Gastroesophageal sphincter (tissue), 4 donors: ENCODE data around the gene PKD2L1. TPM values are rescaled to one million over a fixed set of nuclear protein-coding genes. Genes with fewer than 3 reads are reported as not detected.

ENCODE experiments used
- ATAC-seq: fragments of 150-250 bp; one replicate; pipeline ENCODE4 v1.9.1; 2016; ENCODE audit warnings: mild to moderate bottlenecking, moderate library complexity
- H3K27ac ChIP-seq, 4 donors: fragments of 200-600 bp; sonication (generic) in 3 of 4; 1 replicate in 3 of 4; 2 replicates in 1 of 4; pipeline ENCODE4 v1.5.1; 2016 to 2019
- H3K27me3 ChIP-seq: fragments of 200-600 bp; sonication (generic); one replicate; pipeline ENCODE4 v1.5.1; 2019
- H3K36me3 ChIP-seq, 2 donors: fragments of 200-600 bp; sonication (generic); one replicate each; pipeline ENCODE4 v1.5.1; 2019; ENCODE audit warnings: control low read depth in 1 of 2
- H3K4me1 ChIP-seq, 3 donors: fragments of 200-600 bp; sonication (generic); 1 replicate in 2 of 3; 2 replicates in 1 of 3; pipeline ENCODE4 v1.5.1; 2016 to 2019; ENCODE audit warnings: control low read depth in 2 of 3
- H3K4me3 ChIP-seq, 2 donors: fragments of 200-600 bp; sonication (generic); one replicate each; pipeline ENCODE4 v1.5.1; 2019; ENCODE audit warnings: mild to moderate bottlenecking in 1 of 2, moderate library complexity in 1 of 2
- H3K9me3 ChIP-seq, 3 donors: fragments of 200-600 bp; sonication (generic); one replicate each; pipeline ENCODE4 v1.5.1; 2017 to 2019; ENCODE audit warnings: control low read depth in 2 of 3
- CTCF ChIP-seq, 4 experiments: fragments of 200-600 bp in 2 of 4; fragments of 450-650 bp in 2 of 4; sonication (generic) in 1 of 4; IDR thresholded peaks; one replicate each; pipeline ENCODE4 v1.5.1; 2017 to 2019; ENCODE audit warnings: antibody characterized with exemption in 4 of 4, mild to moderate bottlenecking in 2 of 4, moderate library complexity in 2 of 4
- EP300 ChIP-seq: sonication (generic); formaldehyde crosslinking; IDR thresholded peaks from one replicate; pipeline ENCODE4 v1.6.1; 2017; ENCODE audit warnings: antibody characterized with exemption, mild to moderate bottlenecking
- POLR2A ChIP-seq, 2 donors: fragments of 450-650 bp; IDR thresholded peaks; one replicate each; pipeline ENCODE4 v1.6.1; 2017; ENCODE audit warnings: antibody characterized with exemption in 2 of 2, mild to moderate bottlenecking in 2 of 2, moderate library complexity in 1 of 2
- POLR2AphosphoS5 ChIP-seq: sonication (generic); formaldehyde crosslinking; IDR thresholded peaks from one replicate; pipeline ENCODE4 v1.6.1; 2017; ENCODE audit warnings: antibody characterized with exemption
- WGBS, 2 donors: methylation state at CpG; one replicate each; pipeline ENCODE4 v1.1.5; 2018; ENCODE audit warnings: low coverage in 1 of 2; 5-methylcytosine and 5-hydroxymethylcytosine counted together
- small RNA-seq, 4 donors: library from RNA; depleted of rRNA; stranded (forward); fragments of <200 nt; gene quantifications; one replicate each; pipeline ENCODE3, GENCODE V24; 2016
- total RNA-seq, 4 donors: library from RNA; depleted of rRNA; stranded (reverse); fragments of >200 nt; gene quantifications; one replicate each; pipeline ENCODE4 v1.1.0, GENCODE V29; 2016

Gene PKD2L1
- total RNA-seq, 4 donors from 2014 or later, result not detected

- Histone ChIP-seq H3K4me1 (no peaks in the 10 kb centered on the region), H3K36me3 (peaks cover 8 to 100% of the 10 kb centered on the region in 2 donors), H3K27ac (no peak overlapping the region), H3K9me3 (no peaks in the 10 kb centered on the region), H3K4me3 (no peak overlapping the region), H3K27me3 (no peaks in the 10 kb centered on the region)
- 91% methylated on average over 7 of the region's 7 CpGs; no CpG with 5 or more reads in 1 of the 2 donors for WGBS, 2 donors
- TF ChIP-seq CTCF (IDR thresholded peaks at IDR 0.05) (no peak), POLR2AphosphoS5 (no peak), POLR2A (IDR thresholded peaks at IDR 0.05) (no peak), EP300 (no peak)
- no peak for ATAC-seq
These were observed 81.2 kb downstream of the PKD2L1 start for GRCh38 chr10:100248820-100249219.

DNA sequence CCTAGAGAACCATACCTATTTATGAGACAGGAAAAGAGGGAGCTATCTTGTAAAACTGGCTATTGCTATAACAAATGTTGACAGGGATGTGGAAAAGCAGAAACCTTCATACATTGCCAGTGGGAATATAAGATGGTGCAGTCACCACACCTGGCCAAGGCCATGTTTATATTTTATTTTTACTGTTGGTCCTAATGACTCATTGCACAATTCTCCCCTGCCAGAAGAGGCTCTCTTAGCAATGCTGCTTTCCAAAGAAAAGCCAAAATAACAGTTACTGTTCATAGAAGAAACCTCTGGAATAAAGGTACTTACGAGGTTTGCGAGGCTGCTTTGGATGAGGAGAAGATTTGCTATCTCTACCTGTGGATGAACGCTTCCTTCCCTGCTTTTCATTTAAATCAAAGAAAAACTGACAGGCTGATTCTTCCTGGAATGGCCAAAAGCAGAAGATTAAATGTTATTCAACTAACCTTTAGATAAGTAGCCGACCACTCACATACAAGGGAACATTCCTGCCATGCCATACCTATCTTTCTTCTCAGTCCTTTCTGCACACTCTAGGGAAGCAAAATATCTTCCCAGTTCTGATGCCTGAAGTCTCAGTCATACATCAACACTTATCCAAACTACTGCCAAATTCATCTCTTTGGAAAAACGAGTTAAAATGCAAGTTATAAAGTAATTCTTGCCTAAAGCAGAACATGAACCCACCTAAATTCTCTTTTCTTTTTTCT, 84.4 kb downstream of the PKD2L1 start:
- no peak for ATAC-seq
- Histone ChIP-seq H3K4me1 (no peaks in the 10 kb centered on the region), H3K9me3 (no peaks in the 10 kb centered on the region), H3K36me3 (peaks cover 8 to 100% of the 10 kb centered on the region in 2 donors), H3K27ac (no peak overlapping the region), H3K27me3 (no peaks in the 10 kb centered on the region), H3K4me3 (no peak overlapping the region)
- WGBS, 2 donors, result 77 to 88% methylated on average over 5 of the region's 5 CpGs
- TF ChIP-seq POLR2A (IDR thresholded peaks at IDR 0.05), result no peak
- no peak for TF ChIP-seq CTCF (IDR thresholded peaks at IDR 0.05)
- TF ChIP-seq EP300, result no peak
- TF ChIP-seq POLR2AphosphoS5, result no peak

GRCh38 chr10:100239851-100240250, 90.2 kb downstream of the PKD2L1 start:
- Histone ChIP-seq H3K36me3 (peaks cover 8 to 100% of the 10 kb centered on the region in 2 donors), H3K27me3 (no peaks in the 10 kb centered on the region), H3K9me3 (no peaks in the 10 kb centered on the region), H3K4me1 (no peaks in the 10 kb centered on the region), H3K27ac (no peak overlapping the region), H3K4me3 (no peak overlapping the region)
- TF ChIP-seq POLR2AphosphoS5, result no peak
- TF ChIP-seq POLR2A (IDR thresholded peaks at IDR 0.05), result no peak
- no peak for TF ChIP-seq EP300
- TF ChIP-seq CTCF (IDR thresholded peaks at IDR 0.05), result no peak
- no peak for ATAC-seq
- 76 to 88% methylated on average over 3 of the region's 3 CpGs for WGBS, 2 donors

DNA sequence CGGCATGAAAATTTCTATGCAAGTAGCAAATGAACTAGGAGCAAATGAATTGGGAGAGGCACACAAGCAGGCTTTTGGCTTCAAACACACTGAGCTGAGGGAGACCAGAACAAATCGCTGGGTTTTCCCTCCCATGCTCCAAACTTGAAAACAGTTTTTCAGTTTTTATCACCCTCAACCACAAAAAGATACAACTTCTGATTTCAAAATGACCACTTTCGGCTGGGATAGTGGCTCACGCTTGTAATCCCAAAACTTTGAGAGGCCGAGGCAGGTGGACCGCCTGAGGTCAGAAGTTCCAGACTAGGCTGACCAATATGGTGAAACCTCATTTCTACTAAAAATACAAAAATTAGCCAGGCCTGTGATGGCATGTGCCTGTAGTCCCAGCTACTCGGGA, 91.6 kb downstream of the PKD2L1 start:
- Histone ChIP-seq H3K9me3 (no peaks in the 10 kb centered on the region), H3K27ac (no peak overlapping the region), H3K27me3 (no peaks in the 10 kb centered on the region), H3K4me3 (no peak overlapping the region), H3K36me3 (peaks cover 10 to 100% of the 10 kb centered on the region in 2 donors), H3K4me1 (no peaks in the 10 kb centered on the region)
- no peak for ATAC-seq
- WGBS, 2 donors, result 92 to 100% methylated on average over 6 to 7 of the region's 7 CpGs
- TF ChIP-seq EP300, result no peak
- TF ChIP-seq POLR2A (IDR thresholded peaks at IDR 0.05), result no peak
- TF ChIP-seq CTCF (IDR thresholded peaks at IDR 0.05), result no peak
- TF ChIP-seq POLR2AphosphoS5, result no peak

Small RNAs within 50 kb of the gene (small RNA-seq; reads per million reads assigned to genes)
- gene RNU6-422P, result 0 reads per million in 4 donors

Other genes starting within 250 kb of the PKD2L1 start
- gene CPN1, start 248.4 kb downstream of the PKD2L1 start, total RNA-seq, result not detected
- gene ERLIN1, start 144.2 kb downstream of the PKD2L1 start, total RNA-seq, result 10 to 100 TPM in 3 of 4 donors, 1 to 10 TPM in 1; 5.9 to 20.5 (median 12.4) TPM
- 10 to 100 TPM; 18.3 to 33.8 (median 25.4) TPM for gene CHUK, start 100.6 kb downstream of the PKD2L1 start, total RNA-seq
- 10 to 100 TPM in 3 of 4 donors, 1 to 10 TPM in 1; 9.3 to 20.7 (median 15.8) TPM for gene CWF19L1, start 62.6 kb downstream of the PKD2L1 start, total RNA-seq
- 10 to 100 TPM; 13.8 to 29.6 (median 19.3) TPM for gene BLOC1S2, start 43.5 kb downstream of the PKD2L1 start, total RNA-seq
- gene SCD, start 17.0 kb upstream of the PKD2L1 start, total RNA-seq, result 10 to 100 TPM in 3 of 4 donors, 1 to 10 TPM in 1; 9.1 to 25.2 (median 14.0) TPM
- not detected for gene WNT8B, start 132.8 kb upstream of the PKD2L1 start, total RNA-seq
- 10 to 100 TPM in 1 of 4 donors, 1 to 10 TPM in 3; 1.1 to 10.7 (median 6.3) TPM for gene SEC31B, start 189.6 kb upstream of the PKD2L1 start, total RNA-seq
- 100 to 1,000 TPM; 268 to 317 (median 283) TPM for gene NDUFB8, start 199.6 kb upstream of the PKD2L1 start, total RNA-seq
- 10 to 100 TPM in 3 of 4 donors, 1 to 10 TPM in 1; 9.0 to 20.3 (median 15.7) TPM for gene HIF1AN, start 205.7 kb upstream of the PKD2L1 start, total RNA-seq